Activated CD4-positive, alpha-beta T cell treated with anti-CD3 and anti-CD28 coated beads, Interleukin-2, amount 10 ng/mL, durations not matched to agents 24 days and 14 days (primary cell): ENCODE measurements around the gene ZFHX2. TPM values are rescaled to one million over a fixed set of nuclear protein-coding genes. Genes with fewer than 3 reads are reported as not detected.

Experiments used
- DNase-seq: peaks from one replicate; pipeline ENCODE4 v3.0.0; 2022
- H3K27ac Mint-ChIP-seq: one replicate; pipeline ENCODE4 v1.8.0; 2022; ENCODE audit warnings: mild to moderate bottlenecking, mixed read lengths
- H3K27me3 Mint-ChIP-seq: one replicate; pipeline ENCODE4 v1.8.0; 2022; ENCODE audit warnings: mixed read lengths
- H3K36me3 Mint-ChIP-seq: one replicate; pipeline ENCODE4 v1.8.0; 2022; ENCODE audit warnings: low read depth, mild to moderate bottlenecking, mixed read lengths
- H3K4me1 Mint-ChIP-seq: one replicate; pipeline ENCODE4 v1.8.0; 2021; ENCODE audit warnings: mixed read lengths
- H3K4me3 Mint-ChIP-seq: one replicate; pipeline ENCODE4 v1.8.0; 2022; ENCODE audit warnings: mild to moderate bottlenecking, moderate library complexity, mixed read lengths
- H3K9me3 Mint-ChIP-seq: one replicate; pipeline ENCODE4 v1.8.0; 2021; ENCODE audit warnings: mixed read lengths
- intact Hi-C: fragments of 100-400 bp; cut with micrococcal nuclease; formaldehyde crosslinking; loops from one replicate; pipeline ENCODE4 v1.15.1; 2023
- total RNA-seq: library from RNA; stranded (reverse); gene quantifications from 2 replicates; pipeline ENCODE4 v1.2.3, GENCODE V29; 2022

The ZFHX2 gene
- total RNA-seq, 1 donor from 2014 or later, result 2.8 TPM

DNA sequence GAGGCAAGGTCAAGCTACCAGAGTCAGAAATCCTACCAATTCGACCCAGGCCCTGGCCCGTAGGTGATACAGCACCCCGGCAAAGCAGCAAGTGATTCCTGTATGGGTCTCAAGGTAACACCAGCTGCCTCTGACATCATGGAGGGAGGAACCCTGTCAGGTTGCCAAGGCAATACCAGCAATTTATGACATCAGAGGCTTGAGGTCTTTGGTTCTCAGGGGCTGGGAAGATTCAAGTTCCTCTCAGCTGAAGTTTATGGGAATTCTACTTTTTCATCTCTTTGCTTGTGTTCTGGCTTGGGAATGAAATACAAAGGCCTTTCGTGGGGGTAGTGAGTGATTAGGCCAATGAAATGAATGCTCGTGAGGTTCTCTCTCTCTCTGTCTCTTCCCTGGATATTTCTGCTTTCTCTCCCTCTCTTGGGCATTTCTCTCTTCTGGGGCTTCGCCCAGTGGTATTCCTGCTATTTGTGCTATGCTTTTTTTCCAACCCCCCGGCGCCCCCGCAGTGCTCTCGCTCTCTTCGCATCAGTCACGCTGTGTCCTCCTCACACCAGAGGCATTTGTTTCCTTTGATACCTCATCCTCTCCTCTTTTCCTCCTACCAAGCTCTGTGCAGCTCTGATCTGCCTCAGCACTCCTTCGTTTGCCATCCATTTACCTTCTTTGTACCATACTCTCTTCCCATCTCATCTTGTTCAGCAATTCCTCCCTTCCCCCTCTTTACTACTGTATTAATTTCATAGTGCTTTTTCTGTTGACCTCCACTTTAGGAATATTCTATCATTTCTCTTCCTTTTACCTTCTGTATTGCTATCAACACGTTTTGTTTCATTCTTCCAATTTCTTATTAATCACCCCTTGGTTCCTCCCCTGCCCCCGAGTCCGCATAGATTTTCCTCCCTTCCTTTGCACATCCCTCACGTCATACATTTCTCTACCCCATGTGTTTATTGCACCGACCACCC is 2.9 kb downstream of the ZFHX2 start:
- DNase-seq, result no peak
- no peak overlapping the region for H3K4me3 Mint-ChIP-seq
- no peak overlapping the region for H3K27ac Mint-ChIP-seq
- intact Hi-C loops, result no loop called here
- no peaks in the 10 kb centered on the region for H3K9me3 Mint-ChIP-seq
- no peaks in the 10 kb centered on the region for H3K27me3 Mint-ChIP-seq
- no peaks in the 10 kb centered on the region for H3K36me3 Mint-ChIP-seq
- peaks cover 3% of the 10 kb centered on the region for H3K4me1 Mint-ChIP-seq

DNA sequence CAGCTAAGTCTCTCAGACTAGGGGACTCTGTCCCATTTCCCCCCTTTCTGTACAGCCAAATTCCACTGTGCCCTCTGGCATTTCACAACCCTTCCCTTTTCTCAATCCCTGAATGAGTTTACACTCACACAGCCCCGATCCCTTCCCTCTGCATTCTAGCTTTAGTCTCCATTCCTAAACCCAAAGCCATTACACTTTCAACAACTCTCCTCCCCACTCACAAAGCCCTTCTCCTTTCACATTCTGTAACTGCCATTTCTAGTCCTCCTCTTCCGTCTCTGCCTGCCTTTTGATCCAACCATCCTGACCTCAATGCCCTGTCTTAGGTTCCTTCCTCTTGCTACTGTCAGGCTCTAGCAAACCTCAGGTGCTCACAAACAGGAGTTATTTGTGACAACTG is 3.6 kb downstream of the ZFHX2 start:
- H3K4me1 Mint-ChIP-seq, result peaks cover 3% of the 10 kb centered on the region
- no peak for DNase-seq
- no peaks in the 10 kb centered on the region for H3K27me3 Mint-ChIP-seq
- no peaks in the 10 kb centered on the region for H3K36me3 Mint-ChIP-seq
- H3K27ac Mint-ChIP-seq, result no peak overlapping the region
- no peak overlapping the region for H3K4me3 Mint-ChIP-seq
- H3K9me3 Mint-ChIP-seq, result no peaks in the 10 kb centered on the region
- intact Hi-C loops, result no loop called here

DNA sequence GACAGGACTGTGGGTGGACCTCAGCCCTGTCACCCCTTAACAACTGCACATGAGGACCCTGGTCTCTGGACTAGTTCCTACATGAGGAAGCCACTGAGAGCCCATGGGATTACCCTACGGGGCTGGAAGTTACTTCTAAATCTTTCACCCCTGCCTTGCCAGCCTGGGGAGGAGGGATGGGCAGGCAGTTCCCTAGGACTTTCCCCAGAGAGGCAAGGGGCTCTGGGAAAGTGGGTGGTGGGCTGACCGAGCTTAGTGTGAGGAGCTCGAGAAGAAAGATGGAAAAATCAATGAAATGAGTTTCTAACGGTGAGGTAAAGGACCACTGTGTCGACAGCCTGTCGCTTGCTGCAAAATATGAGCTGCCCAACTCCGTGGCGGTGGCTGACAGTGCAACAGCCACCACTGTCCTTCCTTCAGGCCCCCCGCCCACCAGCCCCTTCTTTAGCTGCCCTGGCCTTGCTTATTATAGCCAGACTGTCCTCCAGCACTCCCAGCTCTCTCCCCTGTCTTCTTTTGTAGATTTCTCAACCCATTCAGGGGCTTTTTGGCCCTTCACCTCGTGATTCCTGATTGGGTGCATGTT is 5.0 kb downstream of the ZFHX2 start:
- Mint-ChIP-seq H3K27ac (no peak overlapping the region), H3K9me3 (no peaks in the 10 kb centered on the region), H3K4me3 (no peak overlapping the region), H3K4me1 (peaks cover 2% of the 10 kb centered on the region), H3K36me3 (no peaks in the 10 kb centered on the region), H3K27me3 (no peaks in the 10 kb centered on the region)
- intact Hi-C loops, result no loop called here
- no peak for DNase-seq

DNA sequence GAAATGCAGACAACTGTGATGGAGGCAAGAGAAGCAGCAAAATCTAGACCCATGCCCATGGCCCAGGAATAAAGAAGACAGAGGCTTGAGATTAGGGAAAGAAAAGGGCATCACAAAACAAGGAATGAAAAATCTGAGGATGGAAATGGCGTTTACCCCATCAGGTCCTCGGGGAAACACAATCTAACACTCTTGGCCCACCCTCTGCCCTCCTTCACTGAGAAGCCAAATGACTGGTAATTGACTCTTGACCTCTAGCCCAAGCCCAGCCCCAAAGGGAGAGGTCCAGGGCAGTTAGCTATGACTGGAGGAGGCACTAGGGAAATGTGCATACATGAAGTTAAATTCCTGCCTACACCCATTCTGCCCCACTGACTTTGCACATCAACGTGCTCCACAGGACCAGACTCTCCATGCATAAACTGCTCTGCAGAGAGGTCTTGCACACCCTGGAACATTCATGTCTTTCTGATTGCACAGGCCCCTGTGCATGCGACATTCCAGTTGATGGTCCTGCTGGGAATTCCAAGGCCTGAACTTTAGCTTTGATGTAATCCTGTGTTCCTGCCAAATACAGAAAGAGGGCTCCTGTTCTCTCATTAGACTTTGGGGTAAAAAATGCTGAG is 5.7 kb downstream of the ZFHX2 start:
- intact Hi-C loops, result no loop called here
- no peaks in the 10 kb centered on the region for H3K27me3 Mint-ChIP-seq
- H3K9me3 Mint-ChIP-seq, result no peaks in the 10 kb centered on the region
- no peaks in the 10 kb centered on the region for H3K36me3 Mint-ChIP-seq
- peaks cover 2% of the 10 kb centered on the region for H3K4me1 Mint-ChIP-seq
- no peak overlapping the region for H3K27ac Mint-ChIP-seq
- H3K4me3 Mint-ChIP-seq, result no peak overlapping the region
- no peak for DNase-seq

DNA sequence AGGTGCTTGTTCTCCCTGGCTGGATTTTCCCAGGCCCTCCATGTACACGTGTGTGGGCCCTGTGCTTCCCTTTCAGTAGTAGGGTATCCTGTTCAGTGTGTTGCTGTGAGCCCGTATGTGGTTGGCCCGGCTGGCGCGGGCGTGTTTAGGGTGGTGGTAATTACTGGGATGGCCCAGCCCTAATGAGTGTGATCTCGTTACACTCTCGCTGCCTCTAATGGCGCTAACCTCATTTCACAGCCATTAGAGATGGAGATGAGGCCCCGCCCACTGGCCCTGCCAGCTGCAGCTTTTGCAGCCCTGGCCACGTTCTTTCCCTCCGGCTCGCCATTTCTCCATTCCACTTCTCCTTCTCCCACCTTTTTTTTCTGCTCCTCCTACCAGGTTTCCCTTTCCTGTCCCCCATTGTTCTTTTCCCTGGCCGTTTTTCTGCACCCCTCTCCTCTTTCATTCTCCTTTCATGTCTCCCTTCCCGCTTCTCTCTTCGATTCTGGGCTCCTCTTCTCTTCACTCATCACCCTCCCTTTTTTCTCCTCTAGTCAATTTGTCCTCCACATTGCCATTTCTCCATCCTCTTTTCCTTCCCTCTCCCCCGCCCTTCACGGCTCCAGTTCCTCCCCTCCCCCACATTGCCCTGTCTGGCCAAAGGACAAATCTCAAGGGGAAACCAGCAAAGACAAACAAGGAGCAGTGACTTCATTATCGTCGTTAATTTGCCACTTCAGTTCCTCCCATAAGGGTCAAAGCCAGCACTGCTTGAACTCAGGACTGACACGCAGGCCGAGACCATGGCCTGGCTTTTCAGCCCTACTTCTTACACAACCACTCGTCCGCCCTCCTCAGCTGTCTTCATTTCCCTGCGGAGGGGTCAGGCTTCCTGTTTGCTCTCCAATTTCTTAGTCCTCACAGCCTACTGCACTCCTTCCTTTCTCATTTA is 6.8 kb downstream of the ZFHX2 start:
- intact Hi-C loops, result no loop called here
- H3K4me1 Mint-ChIP-seq, result peaks cover 2% of the 10 kb centered on the region
- H3K9me3 Mint-ChIP-seq, result no peaks in the 10 kb centered on the region
- no peak overlapping the region for H3K27ac Mint-ChIP-seq
- H3K27me3 Mint-ChIP-seq, result no peaks in the 10 kb centered on the region
- no peaks in the 10 kb centered on the region for H3K36me3 Mint-ChIP-seq
- H3K4me3 Mint-ChIP-seq, result no peak overlapping the region
- no peak for DNase-seq

DNA sequence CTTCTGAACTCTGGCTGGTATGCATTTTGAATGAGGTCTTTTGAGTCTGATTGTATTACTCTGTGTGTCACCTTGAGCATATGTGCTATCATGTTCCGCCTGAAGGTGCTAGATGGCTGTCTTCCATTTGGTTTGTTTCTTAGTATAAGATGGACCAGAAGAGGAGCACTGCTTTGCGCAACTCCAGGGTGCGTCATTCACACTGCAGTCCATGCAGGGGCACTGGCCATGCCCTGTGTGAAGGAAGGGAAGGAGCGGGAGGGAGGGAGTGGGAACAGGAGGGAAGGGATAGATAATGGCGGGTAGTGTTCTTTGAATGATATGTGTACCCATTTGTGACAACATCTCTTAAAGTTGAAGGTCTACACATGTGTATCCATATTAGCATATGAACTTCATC is 8.2 kb downstream of the ZFHX2 start:
- no peaks in the 10 kb centered on the region for H3K9me3 Mint-ChIP-seq
- H3K27me3 Mint-ChIP-seq, result no peaks in the 10 kb centered on the region
- intact Hi-C loops, result no loop called here
- no peak overlapping the region for H3K4me3 Mint-ChIP-seq
- no peak for DNase-seq
- H3K27ac Mint-ChIP-seq, result no peak overlapping the region
- H3K4me1 Mint-ChIP-seq, result peaks cover 6% of the 10 kb centered on the region
- H3K36me3 Mint-ChIP-seq, result no peaks in the 10 kb centered on the region

DNA sequence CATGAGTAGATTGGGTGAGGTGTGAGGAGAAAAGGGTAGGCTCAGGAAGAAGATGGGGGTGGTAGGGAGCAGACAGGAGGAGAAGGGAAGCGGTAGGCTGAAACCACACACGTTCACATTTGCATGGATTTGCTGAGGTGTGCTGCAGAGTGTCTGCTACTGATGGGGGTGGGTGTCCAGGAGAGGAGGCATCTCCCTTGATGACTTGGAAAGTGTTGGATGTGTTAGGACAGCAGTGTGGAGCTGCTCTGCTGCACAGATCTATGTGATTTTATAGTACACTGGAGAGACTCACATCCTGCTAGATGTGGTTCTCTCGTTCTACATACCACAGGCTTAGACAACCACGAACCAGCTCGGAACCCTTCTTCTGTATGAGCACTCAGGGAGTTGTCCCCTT is 9.3 kb downstream of the ZFHX2 start:
- no peaks in the 10 kb centered on the region for H3K36me3 Mint-ChIP-seq
- DNase-seq, result no peak
- H3K27ac Mint-ChIP-seq, result no peak overlapping the region
- no peaks in the 10 kb centered on the region for H3K27me3 Mint-ChIP-seq
- no peaks in the 10 kb centered on the region for H3K9me3 Mint-ChIP-seq
- H3K4me1 Mint-ChIP-seq, result peaks cover 6% of the 10 kb centered on the region
- intact Hi-C loops, result no loop called here
- no peak overlapping the region for H3K4me3 Mint-ChIP-seq

DNA sequence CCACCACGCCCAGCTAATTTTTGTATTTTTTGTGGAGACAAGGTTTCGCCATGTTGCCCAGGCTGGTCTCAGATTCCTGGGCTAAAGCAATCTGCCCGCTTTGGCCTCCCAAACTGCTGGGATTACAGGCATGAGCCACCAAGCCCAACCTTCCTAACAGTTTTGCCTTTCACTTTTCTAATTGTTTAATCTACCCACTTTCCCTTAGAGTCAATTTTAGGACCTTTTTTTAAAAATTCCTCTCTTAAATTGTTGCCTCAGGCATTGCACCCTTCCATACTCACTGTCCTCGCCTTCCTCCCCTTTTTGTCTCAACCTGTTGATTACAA is 11.5 kb downstream of the ZFHX2 start:
- no peak overlapping the region for H3K4me3 Mint-ChIP-seq
- DNase-seq, result no peak
- no peak overlapping the region for H3K27ac Mint-ChIP-seq
- H3K4me1 Mint-ChIP-seq, result peaks cover 6% of the 10 kb centered on the region
- intact Hi-C loops, result no loop called here
- H3K27me3 Mint-ChIP-seq, result no peaks in the 10 kb centered on the region
- no peaks in the 10 kb centered on the region for H3K36me3 Mint-ChIP-seq
- H3K9me3 Mint-ChIP-seq, result no peaks in the 10 kb centered on the region

DNA sequence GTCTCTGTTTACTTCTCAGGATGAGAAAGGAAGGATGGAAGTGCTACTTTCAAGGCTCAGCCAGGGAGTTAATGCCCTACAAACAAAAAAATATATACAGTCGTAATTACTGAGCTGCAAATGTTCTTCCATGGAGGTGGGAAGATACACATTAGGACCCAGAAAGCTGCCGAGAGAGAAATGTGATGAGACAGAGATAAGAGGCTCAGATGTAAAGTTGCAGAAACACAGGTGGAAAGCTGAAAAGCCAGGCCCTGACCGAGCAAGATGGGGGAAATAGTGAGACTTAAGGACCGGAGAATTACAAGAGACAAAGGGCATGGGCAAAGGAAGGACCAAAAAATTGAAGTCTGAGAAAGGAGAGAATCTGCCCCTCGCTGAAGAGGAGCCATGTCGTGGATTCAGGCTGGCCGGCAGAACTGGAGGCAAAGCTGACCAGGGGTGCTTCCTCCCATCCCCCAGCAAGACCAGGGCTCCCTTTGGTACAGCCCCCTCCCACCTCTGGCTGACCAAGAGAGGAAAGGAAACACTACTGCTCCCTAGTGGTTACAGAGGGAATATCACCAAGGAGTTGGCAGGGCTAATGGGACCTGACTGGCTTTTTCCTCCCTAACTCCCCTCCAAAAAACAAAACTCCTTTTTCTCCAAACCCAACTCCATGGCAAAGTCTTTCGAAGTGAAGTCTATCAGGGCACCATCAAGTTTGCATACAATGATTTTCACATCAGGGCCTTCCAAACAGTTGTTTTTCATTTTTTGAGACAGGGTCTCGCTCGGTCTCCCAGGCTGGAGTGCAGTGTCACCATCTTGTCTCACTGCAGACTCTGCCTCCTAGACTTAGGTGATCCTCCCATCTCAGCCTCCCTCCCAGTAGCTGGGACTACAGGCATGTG is 12.1 kb downstream of the ZFHX2 start:
- Mint-ChIP-seq H3K27ac (no peak overlapping the region), H3K4me3 (no peak overlapping the region), H3K36me3 (no peaks in the 10 kb centered on the region), H3K4me1 (peaks cover 6% of the 10 kb centered on the region), H3K9me3 (no peaks in the 10 kb centered on the region), H3K27me3 (no peaks in the 10 kb centered on the region)
- intact Hi-C loops, result loop anchor here (1.0 kb wide), 1 partner anchor 61 kb away; no protein-coding TSS in a partner anchor
- DNase-seq, result peak; percentile 82

DNA sequence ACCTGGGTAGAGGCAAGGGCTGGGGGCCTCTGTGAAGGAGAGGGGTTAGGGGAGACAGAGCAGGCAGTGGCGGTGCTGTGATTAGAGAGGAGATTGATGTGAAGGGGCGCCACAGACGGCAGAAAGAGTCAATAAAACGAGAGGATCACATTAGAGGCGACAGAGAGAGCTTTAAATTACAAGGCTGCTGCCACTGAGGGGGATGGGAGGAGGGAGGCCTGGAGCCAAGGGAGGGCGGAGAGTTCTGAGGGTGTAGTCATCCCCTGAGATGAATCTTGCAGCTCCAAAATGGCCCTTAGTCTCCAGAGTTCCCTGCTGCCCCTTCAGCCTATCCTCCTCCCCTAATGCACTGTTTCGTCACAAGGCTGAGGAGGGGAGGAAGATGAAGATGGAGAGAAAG is 12.8 kb downstream of the ZFHX2 start:
- Mint-ChIP-seq H3K27me3 (no peaks in the 10 kb centered on the region), H3K27ac (no peak overlapping the region), H3K9me3 (no peaks in the 10 kb centered on the region), H3K4me3 (no peak overlapping the region), H3K4me1 (peaks cover 6% of the 10 kb centered on the region), H3K36me3 (no peaks in the 10 kb centered on the region)
- intact Hi-C loops, result loop anchor here (1.0 kb wide), 1 partner anchor 60 kb away; no protein-coding TSS in a partner anchor
- no peak for DNase-seq

DNA sequence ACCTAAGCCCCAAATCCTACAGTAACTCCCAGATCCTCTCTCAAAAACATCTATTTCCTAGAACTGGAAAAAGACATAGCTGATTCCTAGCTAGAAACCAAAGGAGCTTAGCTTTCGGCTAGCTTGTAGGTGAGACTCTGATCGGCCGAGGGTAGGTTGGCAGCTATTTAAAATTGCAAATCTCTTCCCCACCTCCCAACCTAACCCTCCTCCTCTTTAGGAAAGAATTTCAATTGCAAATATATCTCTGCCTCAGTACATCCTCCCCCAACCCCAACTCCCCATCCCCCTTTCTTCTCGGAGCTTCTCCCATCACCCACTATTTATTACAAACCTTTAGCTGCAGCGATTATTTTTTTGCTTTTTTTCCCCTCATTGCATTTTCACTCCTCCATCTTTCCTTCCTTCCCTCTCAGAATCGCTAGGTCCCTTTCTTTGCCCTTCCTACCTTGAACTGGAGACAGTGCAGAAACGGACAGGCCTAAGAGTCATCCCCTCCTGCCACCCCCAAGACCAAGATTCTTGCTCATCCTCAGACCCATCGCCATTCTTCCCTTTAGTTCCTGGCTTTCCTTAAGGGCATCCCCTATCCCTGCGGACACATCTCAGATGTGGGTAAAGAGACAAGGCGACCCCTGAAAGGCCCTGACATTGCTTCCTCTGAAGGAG is 13.4 kb downstream of the ZFHX2 start:
- no peak for DNase-seq
- intact Hi-C loops, result no loop called here

DNA sequence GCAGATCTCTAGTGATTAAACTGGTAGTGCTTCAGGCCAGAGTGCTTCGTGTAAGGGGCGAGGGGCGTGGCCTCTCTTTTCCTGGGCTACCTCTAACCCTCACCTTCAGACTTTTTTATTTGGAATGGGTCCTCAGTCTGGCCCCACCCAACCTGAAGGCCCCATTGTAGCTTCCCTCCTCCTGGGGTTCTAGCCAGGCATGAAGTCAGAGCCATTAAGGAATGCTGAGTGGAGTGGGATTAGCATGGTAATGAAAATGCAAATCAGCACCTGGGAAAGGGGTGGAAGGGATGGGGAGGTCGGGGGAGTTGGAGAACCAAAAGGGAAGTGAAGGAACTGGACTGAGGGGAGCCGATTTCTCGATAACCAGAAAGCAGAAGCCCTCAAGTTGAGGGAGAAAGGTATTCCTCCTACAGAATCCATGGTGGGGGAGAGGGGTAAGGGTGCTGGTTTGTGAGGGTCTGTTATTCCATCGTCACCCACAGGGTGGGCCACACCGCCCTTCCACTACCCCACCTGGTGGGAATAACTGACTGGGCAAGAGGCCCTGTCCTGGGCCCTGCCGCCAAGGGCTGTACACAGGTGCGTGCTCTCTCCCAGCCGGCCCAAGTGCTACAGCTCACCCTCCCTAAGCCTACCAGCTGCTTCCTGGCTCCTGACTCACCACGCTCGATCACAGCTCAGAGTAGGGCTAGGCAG is 14.1 kb downstream of the ZFHX2 start:
- Mint-ChIP-seq H3K27ac (no peak overlapping the region), H3K4me3 (no peak overlapping the region), H3K36me3 (no peaks in the 10 kb centered on the region), H3K27me3 (no peaks in the 10 kb centered on the region), H3K9me3 (no peaks in the 10 kb centered on the region), H3K4me1 (peaks cover 6% of the 10 kb centered on the region)
- intact Hi-C loops, result no loop called here
- DNase-seq, result no peak

More for the DNA sequence above, 13.4 kb downstream of the ZFHX2 start:
- Mint-ChIP-seq H3K9me3 (no peaks in the 10 kb centered on the region), H3K36me3 (no peaks in the 10 kb centered on the region), H3K27me3 (no peaks in the 10 kb centered on the region), H3K4me1 (peaks cover 6% of the 10 kb centered on the region), H3K27ac (no peak overlapping the region), H3K4me3 (no peak overlapping the region)
